Nephron progenitor cell (in vitro differentiated cells): ENCODE measurements around the gene PRKG1.
"Not testable (repeated sequence)": the region's sequence is repeated elsewhere in the genome, so short reads cannot be mapped to it uniquely, and the experiment has no call there.

Experiments
- DNase-seq: peaks from one replicate; pipeline ENCODE4 v3.0.0; 2021
- H3K27ac Mint-ChIP-seq: 2 replicates; pipeline ENCODE4 v1.8.0; 2021; ENCODE audit warnings: mild to moderate bottlenecking, moderate library complexity, mixed read lengths
- H3K27me3 Mint-ChIP-seq: 2 replicates; pipeline ENCODE4 v1.8.0; 2021; ENCODE audit warnings: mild to moderate bottlenecking, low read depth, mixed read lengths; ENCODE audit not compliant: poor library complexity
- H3K36me3 Mint-ChIP-seq: 2 replicates; pipeline ENCODE4 v1.8.0; 2021; ENCODE audit warnings: low read depth, mixed read lengths
- H3K4me1 Mint-ChIP-seq: 2 replicates; pipeline ENCODE4 v1.8.0; 2021; ENCODE audit warnings: mixed read lengths
- H3K4me3 Mint-ChIP-seq: 2 replicates; pipeline ENCODE4 v1.8.0; 2021; ENCODE audit warnings: mild to moderate bottlenecking, moderate library complexity, mixed read lengths
- H3K9me3 Mint-ChIP-seq: 2 replicates; pipeline ENCODE4 v1.8.0; 2021; ENCODE audit warnings: mild to moderate bottlenecking, moderate library complexity, mixed read lengths
- CTCF ChIP-seq: fragments of 200-600 bp; sonication (generic); IDR thresholded peaks from 2 replicates; pipeline ENCODE4 v1.5.0; 2021; ENCODE audit warnings: antibody characterized with exemption

Gene PRKG1

DNA sequence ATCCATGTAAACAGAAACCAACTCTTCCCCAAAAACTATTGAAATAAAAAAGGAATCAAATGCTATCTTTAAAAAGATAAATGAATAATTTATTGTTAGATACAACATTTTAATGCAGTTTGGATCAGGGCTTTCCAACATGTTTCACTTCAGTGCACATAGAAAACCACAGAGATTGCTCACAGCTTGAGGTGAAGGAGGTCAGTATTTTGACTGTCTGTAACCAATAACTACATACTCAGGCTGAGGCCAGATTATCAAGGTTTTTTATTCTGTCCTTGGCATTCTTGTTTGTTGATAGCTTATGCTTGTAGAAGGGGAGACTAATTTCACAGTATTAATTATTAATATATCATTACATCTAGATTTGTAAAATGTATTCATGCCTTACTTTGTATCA, 195.5 kb downstream of the PRKG1 start:
- no peaks in the 10 kb centered on the region for H3K27me3 Mint-ChIP-seq
- no peak for TF ChIP-seq CTCF
- H3K36me3 Mint-ChIP-seq = peaks cover 20% of the 10 kb centered on the region
- H3K9me3 Mint-ChIP-seq = peaks cover 18% of the 10 kb centered on the region
- no peak overlapping the region for H3K27ac Mint-ChIP-seq
- no peak for DNase-seq
- H3K4me1 Mint-ChIP-seq = peaks cover 5% of the 10 kb centered on the region
- no peak overlapping the region for H3K4me3 Mint-ChIP-seq

GRCh38 chr10:51270936-51271530, 196.7 kb downstream of the PRKG1 start:
- Mint-ChIP-seq H3K36me3 (peaks cover 26% of the 10 kb centered on the region), H3K4me1 (peaks cover 5% of the 10 kb centered on the region)
- TF ChIP-seq CTCF = no peak

GRCh38 chr10:51272099-51272498, 197.8 kb downstream of the PRKG1 start:
- H3K27ac Mint-ChIP-seq, H3K27me3 Mint-ChIP-seq, DNase-seq, H3K4me3 Mint-ChIP-seq, H3K4me1 Mint-ChIP-seq: not testable (repeated sequence)
- peaks cover 26% of the 10 kb centered on the region for H3K36me3 Mint-ChIP-seq
- peaks cover 32% of the 10 kb centered on the region for H3K9me3 Mint-ChIP-seq

More at GRCh38 chr10:51270936-51271530, 196.7 kb downstream of the PRKG1 start:
- no peaks in the 10 kb centered on the region for H3K27me3 Mint-ChIP-seq
- peaks cover 24% of the 10 kb centered on the region for H3K9me3 Mint-ChIP-seq
- H3K27ac Mint-ChIP-seq = no peak overlapping the region
- DNase-seq = no peak
- no peak overlapping the region for H3K4me3 Mint-ChIP-seq

DNA sequence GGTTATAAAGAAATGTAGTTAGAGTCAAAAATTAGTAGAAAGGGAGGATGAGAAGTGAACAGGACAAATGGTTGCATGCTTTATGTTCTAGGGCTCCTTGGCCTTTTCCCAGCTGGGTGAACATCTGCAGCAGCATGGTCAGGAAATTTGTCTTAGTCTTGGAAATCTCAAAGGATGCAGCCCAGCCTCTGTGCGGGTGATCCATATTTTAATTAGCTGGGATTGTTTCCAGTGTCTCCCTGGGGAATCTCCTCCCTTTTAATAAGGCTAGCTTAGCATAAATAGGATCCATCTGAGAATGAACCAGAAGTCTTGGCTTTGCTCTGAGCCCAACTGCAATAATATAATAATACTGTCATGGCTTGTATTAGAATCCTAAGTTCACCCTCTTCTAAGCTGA, 198.3 kb downstream of the PRKG1 start:
- peaks cover 35% of the 10 kb centered on the region for H3K9me3 Mint-ChIP-seq
- H3K27me3 Mint-ChIP-seq = no peaks in the 10 kb centered on the region
- TF ChIP-seq CTCF = no peak
- peaks cover 23% of the 10 kb centered on the region for H3K36me3 Mint-ChIP-seq
- H3K4me3 Mint-ChIP-seq = no peak overlapping the region
- DNase-seq = no peak
- H3K27ac Mint-ChIP-seq = no peak overlapping the region
- peaks cover 5% of the 10 kb centered on the region for H3K4me1 Mint-ChIP-seq

DNA sequence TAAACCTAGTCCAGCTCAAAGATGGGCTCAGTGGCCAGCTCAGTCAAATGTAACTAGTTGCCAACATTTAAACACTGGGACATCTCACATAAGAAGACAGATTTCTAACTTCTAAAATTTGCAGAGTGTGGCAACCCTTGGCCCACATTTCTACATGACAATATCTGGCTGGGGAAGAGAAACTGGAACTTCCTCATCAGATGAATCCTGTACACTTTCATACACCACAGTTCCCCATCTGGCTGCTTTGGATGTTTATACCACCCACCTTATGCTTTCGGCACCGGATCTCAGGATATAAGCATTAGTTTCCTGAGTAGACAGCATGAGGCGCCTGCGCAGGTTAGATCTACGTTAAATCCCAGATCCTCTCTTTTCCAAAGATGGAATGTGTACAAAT, 199.3 kb downstream of the PRKG1 start:
- no peak for DNase-seq
- no peak for TF ChIP-seq CTCF
- H3K27ac Mint-ChIP-seq = no peak overlapping the region
- no peak overlapping the region for H3K4me3 Mint-ChIP-seq
- peaks cover 36% of the 10 kb centered on the region for H3K9me3 Mint-ChIP-seq
- H3K4me1 Mint-ChIP-seq = no peaks in the 10 kb centered on the region
- H3K27me3 Mint-ChIP-seq = no peaks in the 10 kb centered on the region
- H3K36me3 Mint-ChIP-seq = peaks cover 14% of the 10 kb centered on the region

DNA sequence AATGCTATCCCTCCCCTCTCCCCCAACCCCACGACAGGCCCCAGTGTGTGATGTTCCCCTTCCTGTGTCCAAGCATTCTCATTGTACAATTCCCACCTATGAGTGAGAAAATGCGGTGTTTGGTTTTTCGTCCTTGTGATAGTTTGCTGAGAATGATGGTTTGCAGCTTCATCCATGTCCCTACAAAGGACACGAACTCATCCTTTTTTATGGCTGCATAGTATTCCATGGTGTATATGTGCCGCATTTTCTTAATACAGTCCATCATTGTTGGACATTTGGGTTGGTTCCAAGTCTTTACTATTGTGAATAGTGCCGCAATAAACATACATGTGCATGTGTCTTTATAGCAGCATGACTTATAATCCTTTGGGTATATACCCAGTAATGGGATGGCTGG, 201.8 kb downstream of the PRKG1 start:
- Mint-ChIP-seq H3K9me3 (peaks cover 55% of the 10 kb centered on the region), H3K36me3 (peaks cover 20% of the 10 kb centered on the region)
- H3K27me3 Mint-ChIP-seq, DNase-seq, H3K4me3 Mint-ChIP-seq, H3K27ac Mint-ChIP-seq, H3K4me1 Mint-ChIP-seq: not testable (repeated sequence)

DNA sequence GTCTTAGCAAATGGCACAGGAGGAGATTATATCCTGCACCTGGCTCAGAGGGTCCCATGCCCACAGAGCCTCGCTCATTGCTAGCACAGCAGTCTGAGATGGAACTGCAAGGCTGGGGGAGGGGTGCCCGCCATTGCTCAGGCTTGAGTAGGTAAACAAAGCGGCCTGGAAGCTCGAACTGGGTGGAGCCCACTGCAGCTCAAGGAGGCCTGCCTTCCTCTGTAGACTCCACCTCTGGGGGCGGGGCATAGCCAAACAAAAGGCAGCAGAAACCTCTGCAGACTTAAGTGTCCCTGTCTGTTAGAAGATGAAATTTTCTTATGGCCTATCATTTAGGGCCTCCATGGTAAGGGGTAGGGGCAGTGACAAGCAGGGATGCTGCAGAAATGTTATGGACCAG, 207.1 kb downstream of the PRKG1 start:
- not testable (repeated sequence) for H3K4me1 Mint-ChIP-seq, H3K27me3 Mint-ChIP-seq, H3K4me3 Mint-ChIP-seq, DNase-seq, H3K27ac Mint-ChIP-seq
- peaks cover 14% of the 10 kb centered on the region for H3K36me3 Mint-ChIP-seq
- peaks cover 45% of the 10 kb centered on the region for H3K9me3 Mint-ChIP-seq
